NCI-H1105 (cell line): Measurements from ENCODE around the gene PPP4C.
"Not testable (repeated sequence)": the region's sequence is repeated elsewhere in the genome, so short reads cannot be mapped to it uniquely, and the experiment has no call there.

Experiments
- DNase-seq: peaks from one replicate; lab custom pipeline; 2025; lab: John Stamatoyannopoulos, UW

Gene PPP4C

DNA sequence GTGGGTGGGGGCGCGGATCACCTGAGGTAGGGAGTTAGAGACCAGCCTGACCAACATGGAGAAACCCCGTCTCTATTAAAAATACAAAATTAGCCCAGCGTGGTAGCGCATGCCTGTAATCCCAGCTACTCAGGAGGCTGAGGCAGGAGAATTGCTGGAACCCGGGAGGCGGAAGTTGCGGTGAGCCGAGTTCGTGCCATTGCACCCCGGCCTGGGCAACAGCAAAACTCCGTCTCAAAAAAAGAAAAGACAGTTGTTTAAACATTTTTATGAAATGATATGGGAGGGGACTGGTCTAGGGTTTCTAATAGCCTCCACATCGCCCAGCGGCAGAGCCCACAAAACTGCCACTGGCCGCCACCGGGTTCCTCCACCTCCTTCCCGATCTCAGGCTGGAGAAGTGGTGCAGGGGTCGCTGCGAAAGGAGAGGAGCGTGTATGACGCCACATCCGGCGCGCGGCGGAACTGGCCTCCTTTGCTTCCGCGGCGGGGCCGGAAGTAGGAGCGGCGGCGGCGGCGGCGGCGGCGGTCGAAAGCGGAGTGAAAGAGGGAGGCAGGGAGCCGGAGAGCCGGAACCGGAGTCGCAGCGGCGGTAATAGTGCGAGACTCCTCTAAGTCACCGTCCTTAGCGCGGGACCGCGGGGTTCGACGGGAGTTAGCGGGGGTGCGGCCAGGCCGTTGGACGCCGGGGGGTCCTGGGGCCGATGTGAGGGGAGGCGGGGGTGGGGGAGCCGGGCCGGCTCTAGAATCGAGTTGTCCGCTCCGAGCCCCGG is at the start of gene PPP4C:
PPP4C (plus strand) TSS at position 492 of the 773 bp plus-strand sequence. CDS start 384 bp downstream, outside the sequence.
- DNase-seq, result peak; percentile 77

DNA sequence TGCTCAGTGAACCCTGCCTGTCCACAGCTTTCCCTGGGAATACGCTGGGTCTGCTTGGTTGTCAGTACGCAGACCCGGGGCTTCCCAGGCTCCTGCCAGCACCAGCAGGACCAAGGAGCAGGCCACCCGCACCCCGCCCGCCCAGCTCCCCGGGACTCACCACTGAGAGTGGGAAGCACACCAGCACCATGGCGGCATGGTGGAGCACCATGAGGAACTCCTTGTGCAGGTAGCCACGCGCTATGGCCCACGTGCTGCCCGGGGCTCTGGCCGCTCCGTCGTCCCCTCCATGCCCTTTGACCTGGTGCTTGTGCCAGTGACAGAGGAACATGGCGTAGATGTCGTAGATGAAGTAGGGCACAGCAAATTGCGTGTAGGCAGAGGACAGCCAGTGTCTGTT is 49.3 kb upstream of the PPP4C start:
- no peak for DNase-seq

DNA sequence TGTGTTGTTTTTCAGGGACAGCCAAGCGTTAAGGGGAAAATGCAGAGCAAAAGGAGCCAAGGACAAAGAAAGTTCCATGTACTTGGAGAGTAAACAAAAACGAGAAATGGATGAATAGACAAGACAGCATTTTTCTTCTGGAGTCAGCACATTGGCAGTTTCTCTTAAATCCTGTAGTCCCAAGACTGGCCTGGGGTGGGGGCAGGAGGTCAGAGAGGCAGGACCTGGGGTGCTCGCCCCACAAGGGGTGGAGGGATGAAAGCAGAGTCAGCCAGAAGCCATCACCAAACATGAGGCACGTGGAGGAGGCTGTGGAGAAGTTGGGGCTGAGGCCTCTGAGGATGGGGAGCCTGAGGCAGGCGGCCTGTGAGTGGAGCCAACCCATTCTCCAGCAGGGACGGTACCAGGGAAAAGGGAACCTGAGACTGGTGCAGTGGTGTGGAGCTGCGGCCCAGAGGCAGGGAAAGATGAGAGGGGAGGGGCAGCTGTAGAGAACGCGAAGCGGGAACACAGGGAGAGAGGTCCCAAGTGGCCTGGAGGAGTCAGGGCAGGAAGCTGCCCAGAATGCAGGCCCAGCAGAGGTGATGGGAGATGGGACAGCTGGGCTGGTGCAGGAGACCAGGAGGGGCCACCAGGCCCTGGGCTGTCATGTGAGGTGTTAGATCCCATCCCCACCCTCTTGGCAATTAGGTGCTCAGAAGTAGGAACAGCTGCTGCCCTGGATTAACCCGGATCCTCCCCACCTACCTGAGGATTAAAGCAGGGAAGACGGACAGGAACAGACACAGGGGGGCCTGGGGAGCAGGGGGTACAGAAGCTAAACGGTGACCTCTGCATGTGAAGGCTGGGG is 48.0 kb upstream of the PPP4C start:
- no peak for DNase-seq

DNA sequence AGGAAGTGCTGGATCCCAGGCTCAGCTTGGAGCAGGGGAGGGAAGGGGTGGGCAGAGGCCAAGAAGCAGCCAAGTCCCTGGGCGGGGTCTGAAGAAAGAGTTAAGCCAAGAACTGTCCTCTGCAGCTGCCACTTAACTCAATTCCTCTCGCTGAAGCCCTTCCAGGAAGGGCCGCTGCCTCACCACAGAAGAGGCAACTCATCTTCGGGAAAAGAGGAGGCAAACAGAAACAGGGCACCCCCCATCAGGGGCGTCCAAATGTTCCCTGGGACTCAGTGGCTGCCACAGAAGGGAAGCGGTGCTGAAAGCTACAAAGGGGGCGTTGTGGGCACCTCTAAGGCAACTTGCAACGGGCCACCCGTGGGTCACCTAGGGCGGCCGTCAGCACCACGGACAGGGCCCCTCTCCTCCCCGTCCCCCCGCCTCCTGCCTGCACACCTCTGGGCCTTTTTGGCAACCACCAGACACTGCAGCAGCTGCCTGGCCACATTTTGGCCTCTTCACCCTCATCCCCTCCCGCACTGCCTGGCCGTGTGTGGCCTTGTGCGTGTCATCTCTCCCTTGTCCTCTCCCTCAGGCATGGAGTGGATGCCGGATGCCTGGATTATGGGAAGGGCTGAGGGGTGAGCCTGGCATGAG is 47.2 kb upstream of the PPP4C start:
- DNase-seq, result no peak

DNA sequence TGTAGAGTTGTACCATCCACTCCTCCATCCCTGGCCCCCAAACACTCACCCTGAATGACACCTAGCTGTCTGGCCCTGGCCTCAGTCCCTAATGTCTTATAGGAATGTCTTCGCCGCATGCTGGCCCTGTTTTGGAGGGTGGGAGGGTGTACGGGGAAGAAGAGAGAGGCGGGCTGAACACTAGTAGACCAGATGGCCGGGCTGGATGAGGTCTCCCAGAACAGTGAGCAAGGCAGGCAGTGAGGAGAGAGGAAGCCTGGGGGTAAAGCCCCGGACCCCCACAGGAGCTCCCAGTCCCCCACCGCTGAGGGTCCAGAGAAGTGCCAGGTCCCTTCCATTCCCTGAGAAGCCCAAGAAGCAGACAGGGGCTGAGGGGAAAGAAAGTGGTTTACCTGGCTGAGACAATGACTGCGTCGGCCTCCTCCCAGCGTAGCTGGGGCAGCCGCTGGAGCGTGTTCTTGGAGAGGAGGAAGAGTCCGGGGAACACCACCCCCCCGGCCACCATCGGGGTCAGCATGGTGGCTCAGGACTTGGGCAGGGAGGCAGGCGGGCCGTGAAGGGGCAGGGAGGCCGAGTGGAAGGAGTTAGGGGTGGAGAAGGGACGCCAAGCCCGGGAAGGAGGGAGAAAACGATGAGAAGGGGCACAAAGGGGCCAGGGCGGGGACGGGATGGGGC is 45.6 kb upstream of the PPP4C start:
- no peak for DNase-seq

DNA sequence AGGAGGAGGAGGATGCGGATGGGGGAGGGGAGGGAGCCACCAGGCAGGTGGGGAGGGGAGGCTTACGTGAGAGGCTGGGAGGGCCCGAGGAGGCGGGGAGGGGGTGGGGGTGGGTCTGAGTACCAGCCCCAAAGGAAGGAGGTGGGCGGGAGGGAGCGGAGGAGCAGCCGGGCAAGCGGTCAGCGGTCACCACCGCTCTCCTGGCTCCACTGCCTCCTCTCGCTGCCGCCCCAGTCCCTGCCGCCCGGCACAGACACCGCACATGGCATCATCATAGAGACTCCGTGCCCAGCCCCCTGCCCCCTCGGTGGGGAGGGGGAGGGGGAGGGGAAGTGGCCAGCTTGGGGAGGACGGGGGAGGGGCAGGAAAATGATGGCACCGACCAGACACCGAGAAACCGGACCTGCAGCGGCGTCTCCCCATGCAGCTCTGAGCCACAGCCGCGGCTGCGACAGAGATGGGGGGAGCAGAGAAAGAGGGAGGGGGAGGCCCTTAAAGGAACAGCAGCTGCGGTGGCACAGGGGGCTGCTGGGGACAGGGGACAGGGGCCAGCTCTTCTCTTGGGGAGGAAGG is 44.9 kb upstream of the PPP4C start, which contains the start of gene TLCD3B:
TLCD3B (minus strand) TSS at position 431 of the 573 bp plus-strand sequence. CDS start 744 bp downstream, outside the sequence.
- peak; percentile 34 for DNase-seq

DNA sequence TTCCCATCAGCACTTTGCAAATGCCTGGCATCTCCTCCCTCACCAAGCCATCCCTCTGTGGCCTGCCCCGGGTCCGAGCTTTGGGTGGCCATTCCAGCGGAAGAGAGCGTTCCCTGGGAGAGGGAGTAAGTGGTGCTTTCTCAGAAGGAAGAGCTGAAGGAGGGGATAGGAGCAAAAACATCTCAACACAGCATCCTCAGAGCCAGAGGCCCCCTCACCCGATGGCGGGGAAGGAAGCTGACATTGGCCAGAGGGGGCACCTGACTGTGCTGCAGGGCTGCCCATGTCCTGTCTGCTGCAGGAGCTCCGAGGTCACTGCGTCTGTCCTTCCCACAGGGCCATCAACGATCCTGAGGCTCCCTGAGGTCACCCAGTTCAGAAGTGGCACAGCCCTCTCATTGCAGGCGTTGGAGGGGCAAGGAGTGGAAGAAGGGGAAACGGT is 44.3 kb upstream of the PPP4C start:
- DNase-seq, result no peak

DNA sequence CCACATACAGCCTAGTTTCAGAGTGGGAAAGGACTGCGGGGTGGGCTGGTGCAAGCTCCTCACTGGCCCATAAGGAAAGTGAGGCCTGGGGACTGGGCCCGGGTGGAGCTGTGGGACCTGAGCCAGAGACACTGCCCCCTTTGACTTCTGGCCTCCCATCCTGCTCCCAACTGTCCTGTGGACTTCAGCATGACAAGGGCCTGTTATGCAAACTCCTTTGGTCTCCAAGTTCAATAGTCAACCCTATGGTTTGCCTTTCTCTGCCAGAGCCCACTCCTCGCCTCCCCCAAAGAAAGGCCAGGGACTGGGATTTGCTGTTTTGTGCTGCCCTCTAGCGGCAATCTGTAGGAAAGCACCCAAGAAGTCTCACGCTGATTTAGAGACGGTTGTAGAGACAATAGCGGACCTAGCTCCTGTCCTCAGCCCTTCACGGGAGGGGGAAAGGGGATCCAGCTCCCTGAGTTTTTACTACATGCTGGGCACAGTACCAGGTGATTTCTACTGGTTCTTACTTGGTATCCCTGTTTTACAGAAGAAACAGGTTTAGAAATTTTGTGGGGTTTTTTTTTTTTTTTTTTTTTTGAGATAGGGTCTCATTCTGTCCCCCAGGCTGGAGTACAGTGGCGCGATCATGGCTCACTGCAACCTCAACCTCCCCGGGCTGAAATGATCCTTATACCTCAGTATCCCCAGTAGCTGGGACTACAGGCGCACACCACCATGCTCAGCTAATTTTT is 43.5 kb upstream of the PPP4C start:
- DNase-seq, result peak; percentile 65

DNA sequence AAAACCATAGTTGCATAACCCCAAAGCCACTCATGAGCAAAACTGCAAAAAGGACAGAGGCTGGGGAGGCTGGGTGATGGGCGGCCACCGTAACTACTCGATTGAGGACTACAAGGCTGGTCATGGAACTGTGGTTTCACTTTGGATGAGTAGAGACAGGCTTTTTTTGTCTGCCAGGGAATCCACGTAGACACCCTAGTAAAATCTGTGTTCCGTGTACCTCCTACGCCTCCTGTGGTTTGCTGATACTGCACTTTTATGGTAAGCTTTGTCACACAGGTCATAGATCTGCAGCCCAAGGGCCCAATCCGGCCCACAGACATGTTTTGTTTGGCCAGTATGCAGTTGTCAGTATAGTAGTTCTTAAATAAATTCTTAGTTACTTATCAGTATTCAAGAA is 42.5 kb upstream of the PPP4C start:
- DNase-seq, result no peak

DNA sequence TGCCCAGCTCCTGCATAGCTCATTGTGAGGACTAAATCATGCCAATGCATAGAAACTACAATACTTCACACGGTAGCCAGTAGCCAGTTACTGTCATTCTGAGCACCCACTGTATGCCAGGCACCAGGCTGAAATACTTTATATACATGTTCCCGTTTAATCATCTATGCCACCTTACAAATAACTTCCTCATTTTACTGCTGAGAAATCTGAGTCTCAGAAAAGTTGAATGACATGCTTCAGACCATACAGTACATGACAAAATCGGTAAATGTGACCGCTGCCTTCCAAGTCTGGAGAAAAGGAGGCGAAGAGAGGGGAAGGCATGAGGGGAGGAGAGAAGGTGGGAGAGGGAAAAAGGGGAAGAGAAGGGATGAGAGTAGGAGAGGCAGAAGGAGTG is 35.6 kb upstream of the PPP4C start:
- no peak for DNase-seq

DNA sequence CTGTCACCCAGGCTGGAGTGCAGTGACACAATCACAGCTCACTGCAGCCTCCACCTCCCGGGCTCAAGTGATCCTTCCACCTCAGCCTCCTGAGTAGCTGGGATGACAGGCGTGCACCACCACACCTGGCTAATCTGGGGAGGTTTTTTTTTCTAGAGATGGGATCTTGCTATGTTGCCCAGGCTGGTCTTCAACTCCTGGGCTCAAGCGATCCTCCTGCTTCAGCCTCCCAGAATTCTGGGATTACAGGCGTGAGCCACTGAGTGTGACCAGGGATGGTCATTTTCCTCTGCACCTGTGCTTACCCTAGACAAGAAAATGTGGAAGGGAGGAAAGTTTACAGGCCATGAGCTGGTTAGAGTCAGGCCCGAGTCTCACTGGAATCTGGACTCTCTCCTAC is 35.1 kb upstream of the PPP4C start:
- DNase-seq, result not testable (repeated sequence)

DNA sequence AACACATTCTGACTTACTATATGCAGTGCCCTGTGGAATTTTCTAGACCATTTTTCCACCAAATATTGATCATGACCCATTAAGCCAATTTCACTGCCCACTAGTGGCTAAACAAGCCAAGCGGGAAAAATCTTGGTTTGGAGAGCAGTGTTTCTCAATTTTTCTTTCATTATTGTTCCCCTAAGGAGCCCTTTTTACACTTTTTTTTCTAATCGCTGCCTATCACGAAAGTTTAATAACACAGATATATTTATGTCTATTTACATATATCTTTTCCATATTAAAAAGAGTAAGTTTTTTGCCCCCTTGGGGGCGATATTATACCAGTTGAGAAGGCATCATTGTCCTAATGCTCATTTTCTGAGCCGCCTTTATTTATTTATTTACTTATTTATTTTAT is 34.0 kb upstream of the PPP4C start:
- no peak for DNase-seq

DNA sequence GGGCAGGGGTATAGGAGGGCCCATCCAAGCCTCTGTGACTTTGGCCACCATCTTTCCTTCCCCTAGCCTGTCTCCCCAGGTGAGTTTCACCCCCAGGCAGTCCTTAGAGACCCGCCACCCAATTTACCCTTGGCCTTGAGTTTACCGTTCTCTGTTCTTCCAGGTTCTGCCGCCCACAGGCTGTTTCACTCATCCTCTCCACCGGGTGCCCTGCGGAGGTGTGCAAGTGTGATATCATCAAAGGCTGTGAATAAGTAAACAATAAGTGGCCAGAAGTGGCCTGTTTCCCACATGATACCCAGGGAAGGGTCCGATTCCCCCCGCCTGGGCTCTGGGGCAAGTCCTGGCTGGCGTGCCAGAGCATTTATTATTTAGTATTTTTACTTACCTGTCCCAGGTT is 29.6 kb upstream of the PPP4C start:
- no peak for DNase-seq

DNA sequence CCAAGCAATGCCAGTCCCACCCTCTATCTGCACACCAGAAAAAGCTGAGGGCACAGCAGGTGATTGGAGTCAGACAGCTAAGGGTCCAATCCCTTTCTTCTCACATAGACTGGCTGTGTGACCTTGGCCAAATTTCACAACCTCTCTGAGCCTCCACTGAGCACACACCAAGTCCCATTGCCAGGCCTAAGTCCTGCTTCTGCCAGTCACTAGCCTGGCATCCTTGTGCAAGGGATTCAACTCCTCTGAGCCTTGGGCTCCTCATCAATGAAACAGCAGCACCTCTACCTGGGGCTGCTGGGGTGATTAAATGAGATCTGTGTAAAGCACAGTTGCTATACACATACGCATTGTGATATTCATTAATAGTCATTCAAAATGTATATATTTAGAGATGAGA is 29.2 kb upstream of the PPP4C start:
- no peak for DNase-seq

DNA sequence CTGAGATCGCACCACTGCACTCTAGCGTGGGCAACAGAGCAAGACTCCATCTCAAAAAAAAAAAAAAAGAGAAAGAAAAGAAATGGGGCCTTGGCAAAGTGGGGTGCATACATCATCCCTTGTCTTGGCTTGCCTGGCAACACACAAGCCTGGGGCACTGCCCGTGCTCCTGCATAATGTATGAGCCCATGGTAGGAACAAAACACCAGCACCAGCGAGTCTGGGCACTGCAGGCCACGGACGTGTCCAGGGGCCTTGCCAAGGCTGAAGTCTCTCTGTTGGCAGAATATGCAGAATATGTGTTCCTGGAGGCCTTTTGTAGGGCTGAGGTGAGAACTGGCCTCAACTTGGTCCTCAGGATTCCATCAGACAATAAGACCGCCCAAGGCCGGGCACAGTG is 25.9 kb upstream of the PPP4C start:
- no peak for DNase-seq

DNA sequence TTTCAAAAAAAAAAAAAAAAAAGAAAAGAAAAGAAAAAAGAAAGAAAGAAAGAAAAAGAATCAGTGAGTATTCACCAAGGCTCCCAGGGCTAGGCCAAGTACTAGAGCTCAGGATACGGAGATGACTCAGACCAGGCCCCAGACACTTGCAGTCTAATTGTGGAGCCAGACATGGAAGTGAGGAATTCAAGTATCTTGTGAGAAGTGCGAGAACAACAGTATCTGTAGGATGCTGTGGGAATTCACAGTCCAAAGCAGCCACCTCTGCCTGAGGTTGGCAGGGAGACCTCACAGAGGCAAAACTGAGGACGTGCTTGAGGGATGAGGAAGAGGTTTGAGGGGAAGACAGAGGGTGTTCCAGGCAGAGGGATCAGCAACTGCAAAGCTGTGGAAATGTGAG is 24.3 kb upstream of the PPP4C start:
- DNase-seq, result no peak

DNA sequence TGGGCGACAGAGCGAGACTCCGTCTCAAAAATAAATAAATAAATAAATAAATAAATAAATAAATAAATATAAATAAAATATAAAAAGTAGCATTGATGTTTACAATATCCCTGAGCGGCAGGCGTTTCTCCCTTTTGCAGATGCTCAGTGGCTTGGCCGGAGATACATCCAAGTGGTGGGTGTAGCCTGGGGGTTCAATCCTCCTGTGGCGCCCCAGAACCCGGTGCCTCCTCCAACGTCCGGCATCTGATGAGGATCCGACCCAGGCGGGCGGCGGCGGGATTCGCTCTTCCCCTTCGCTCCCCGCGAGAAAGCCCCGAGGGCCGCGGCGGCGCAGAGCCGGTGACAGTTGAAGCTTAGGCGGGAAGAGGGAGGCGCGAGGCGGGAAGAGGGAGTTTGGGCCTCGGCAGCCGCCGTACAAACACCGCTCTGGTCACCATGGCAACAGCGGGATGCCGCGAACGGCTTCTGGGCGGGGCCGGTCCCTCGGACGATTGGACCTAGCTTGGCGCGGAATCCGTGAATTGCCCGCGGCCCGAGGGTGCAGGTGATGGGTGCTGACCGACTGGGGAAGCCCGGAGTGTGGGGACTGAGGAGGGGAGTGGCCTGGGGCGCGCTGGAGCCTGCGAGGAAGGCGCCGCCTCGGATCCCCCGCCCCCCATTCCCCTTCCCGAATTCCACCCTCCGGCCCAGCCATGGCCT is 23.0 kb upstream of the PPP4C start:
- peak; percentile 93 for DNase-seq

DNA sequence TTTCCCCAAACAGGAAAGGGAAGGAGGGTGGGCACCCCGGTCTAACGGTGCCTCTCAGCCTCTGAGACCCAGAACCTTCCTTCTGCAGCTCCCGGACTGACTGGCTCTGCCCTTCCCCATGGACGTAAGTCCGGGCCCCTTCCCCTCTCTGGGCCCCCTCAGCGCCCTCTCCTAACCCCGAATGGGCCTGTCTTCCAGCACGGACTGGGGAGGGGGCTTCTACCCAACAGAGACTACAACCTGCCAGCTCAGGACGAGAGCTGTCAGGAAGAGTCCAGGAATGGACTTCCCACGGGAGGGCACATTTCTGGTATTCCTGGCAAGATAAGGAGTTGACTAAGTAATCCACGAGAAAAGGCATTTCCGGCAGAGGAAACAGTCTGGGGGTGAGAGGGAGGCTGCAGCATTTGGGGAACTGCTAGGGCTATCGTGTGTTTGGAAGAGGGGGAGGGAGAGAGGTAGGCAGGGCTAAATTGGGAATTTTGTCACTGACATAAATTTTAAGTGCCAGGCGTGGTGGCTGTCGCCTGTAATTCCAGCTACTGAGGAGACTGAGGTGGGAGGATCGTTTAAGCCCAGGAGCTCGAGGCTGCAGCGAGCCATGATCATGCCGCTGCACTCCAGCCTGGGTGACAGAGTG is 22.3 kb upstream of the PPP4C start:
- DNase-seq, result no peak

DNA sequence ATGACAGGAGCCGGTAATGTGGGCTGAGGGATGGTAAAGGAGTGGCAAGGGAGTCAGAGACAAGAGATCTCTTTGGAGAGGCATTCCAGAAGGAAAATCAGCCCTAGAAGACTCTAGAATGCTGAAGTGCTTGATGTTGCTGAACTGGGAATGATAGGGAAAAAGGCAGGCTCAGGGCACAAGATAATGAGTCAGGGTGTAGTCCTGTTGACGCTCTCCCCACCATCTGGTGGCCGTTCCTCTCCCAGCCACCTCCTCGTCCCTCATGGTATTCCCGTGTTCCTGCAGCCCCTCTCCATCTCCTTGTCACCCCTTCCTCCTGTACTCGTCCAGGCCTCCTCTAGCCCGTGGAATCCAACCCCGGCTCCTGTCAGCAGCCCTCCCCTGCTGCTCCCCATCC is 21.3 kb upstream of the PPP4C start:
- DNase-seq, result no peak
